HG03354 (cell line): ENCODE data around the gene PAOX.
"Not testable (repeated sequence)": the region's sequence is repeated elsewhere in the genome, so short reads cannot be mapped to it uniquely, and the experiment has no call there.

Source experiments
- ATAC-seq: cut with Tn5 transposase; IDR thresholded peaks from one replicate; pipeline ENCODE4 v1.9.1; 2021; ENCODE audit warnings: mild to moderate bottlenecking; ENCODE audit not compliant: unreplicated experiment, poor library complexity, severe bottlenecking

Gene PAOX

DNA sequence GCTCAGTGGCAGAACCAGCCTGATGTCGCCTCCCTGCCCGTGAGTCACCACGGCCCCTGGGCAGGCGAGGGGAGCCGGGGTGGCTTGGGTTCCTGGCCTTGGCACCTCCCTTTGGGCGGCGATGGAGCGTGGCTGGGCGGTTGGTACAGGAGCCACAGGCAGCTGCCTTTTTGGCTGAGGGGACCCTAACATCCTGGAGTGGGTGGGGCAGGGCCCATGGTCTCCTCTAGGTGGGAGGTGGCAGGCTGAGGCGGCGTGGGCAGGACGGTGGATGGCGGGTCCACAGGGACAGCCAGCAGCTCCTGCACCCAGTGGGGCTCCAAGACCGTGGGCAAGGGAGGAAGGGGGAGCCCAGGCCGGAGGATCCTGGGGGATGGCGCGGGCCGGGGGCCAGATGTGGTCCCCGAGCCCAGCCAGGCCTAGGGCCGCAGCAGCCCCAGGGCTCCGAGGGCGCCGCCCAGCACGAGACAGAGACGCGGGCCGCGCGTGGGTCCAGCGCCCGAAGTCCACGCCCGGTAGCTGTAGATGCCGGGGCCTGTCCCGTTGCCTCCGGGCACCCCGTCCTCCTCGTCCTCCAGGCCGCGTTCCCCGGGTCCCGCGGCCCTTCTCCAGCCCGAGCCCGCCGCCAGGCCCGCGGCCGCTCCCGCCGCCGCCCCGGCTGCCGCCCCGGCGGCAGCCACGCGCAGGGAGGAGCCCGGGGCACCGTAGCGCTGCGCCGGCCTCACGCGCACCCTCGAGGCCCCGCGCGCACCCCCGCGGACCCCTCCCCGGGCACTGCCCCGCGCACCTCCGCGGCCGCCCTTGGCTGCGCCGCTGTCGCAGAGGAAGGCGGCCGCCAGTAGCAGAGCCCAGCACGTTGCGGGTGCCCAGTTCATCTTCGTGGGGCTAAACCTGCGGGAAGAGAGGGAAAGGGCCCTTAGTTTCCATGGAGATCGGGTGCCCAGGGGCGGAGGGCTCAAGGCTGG lies 44.0 kb downstream of the PAOX start:
- ATAC-seq, result no peak

DNA sequence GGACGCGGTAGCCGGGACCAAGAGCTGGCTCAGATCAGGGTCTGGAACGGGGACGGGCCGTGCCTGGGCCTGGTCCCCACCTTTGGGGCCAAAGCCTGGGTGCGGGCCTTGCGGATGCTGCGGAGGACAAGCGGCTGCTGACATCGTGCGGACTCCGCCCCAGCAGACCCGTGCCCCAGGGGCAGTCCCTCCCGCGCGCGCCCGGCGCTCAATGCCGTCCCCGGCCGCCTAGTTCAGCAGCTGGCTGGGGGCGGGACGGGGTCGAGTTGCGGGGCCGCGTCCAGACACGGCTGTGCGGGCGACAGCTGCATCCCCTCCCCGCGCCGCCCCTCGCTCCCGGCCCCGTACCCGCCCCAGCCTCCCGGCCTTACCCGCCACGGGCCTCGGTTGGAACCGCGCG lies 45.0 kb downstream of the PAOX start:
- not testable (repeated sequence) for ATAC-seq

DNA sequence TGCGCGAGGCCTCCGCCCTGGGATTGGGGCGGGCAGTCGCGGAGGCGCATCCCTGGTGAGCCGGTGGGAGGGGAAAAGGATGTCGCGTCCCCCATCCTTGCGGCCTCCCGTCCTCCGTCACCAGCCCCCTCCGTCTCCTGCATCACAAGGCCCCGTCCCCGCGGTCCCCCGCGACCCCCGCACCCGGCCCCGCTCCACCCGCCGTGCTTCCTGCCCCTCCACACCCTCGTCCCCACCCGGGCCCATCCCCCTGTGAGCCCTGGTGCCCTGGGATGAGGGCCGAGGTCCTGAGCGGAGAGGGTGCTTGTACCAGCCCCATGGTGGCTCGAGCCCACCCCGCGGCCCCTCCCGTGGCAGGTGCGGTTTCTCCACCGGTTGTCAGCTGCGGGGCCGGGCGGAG lies 45.5 kb downstream of the PAOX start, which contains the start of gene SPRN:
SPRN (minus strand) TSS at position 25 of the 400 bp plus-strand sequence. CDS start 944 bp downstream, outside the sequence.
- ATAC-seq, result not testable (repeated sequence)

DNA sequence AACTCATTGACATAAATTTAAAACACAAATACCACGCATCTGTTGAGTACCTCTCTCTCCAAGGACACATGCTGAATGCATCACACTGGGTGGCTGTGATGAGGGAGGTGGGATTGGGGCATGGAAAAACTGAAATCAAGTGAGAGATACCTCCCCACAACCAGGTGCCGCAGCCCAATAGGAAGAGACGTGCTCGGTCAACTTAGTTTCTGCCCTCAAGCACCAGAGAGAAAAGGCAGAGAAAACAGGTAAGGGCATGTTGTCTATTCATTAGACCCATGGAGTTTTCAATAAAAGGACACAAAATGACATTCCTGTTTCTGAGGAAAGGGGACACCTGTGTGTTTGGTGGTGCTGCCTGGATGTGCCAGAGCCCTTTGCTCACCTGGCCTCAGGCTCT lies 50.5 kb downstream of the PAOX start:
- ATAC-seq, result not testable (repeated sequence)

DNA sequence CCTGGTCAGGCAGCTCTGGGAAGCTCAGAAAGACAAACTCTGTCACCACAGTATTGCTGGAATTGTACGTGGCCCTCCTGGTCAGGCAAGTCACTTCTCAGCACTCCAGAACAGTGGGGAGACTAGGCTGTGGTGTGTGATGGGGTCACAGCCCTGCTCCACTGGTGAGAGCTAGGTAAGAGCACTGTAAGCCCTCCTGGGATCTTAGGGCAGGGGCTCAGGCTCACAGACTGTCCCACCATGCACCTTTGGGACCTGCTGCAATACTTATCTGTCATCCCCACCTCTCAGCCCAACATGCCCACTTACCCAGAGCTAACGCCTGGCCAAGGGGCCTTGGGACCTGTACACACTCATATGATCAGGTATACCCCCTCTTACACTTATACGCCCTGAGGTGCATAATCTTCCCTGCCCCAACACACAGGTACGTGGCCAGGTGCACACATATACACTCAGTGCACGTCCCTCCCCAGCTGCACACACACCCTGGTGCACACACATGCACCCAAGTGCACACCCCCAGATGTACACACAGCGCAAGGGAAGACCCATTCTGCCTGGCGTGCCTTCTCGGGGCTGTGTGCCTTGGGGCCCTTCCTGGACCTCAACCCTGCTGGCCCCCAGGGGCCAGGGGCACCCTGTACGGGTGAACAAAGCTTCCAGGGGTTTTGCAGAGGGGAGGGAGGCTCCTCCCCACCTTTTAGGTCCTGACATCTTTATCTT lies 53.0 kb downstream of the PAOX start:
- ATAC-seq, result not testable (repeated sequence)

DNA sequence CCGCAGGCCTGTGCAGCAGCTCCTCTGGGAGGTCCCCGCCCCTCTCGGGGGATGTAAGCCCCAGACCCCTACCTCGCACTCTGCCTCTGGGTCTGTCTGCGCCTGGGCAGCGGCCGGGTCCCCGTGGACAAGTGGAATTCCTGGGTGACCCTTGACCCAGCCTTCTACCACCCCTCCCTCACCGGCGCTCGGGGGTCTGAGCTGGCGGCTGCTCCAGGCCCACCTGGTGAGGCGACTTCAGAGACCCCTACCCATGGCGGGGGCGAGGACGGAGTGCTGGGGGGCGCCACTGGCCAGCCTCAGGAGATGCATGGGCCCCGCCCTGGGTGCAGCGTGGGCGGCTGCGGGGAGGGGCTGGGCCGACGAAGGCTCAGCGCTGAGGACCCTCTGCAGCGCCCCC lies 53.7 kb downstream of the PAOX start:
- not testable (repeated sequence) for ATAC-seq

DNA sequence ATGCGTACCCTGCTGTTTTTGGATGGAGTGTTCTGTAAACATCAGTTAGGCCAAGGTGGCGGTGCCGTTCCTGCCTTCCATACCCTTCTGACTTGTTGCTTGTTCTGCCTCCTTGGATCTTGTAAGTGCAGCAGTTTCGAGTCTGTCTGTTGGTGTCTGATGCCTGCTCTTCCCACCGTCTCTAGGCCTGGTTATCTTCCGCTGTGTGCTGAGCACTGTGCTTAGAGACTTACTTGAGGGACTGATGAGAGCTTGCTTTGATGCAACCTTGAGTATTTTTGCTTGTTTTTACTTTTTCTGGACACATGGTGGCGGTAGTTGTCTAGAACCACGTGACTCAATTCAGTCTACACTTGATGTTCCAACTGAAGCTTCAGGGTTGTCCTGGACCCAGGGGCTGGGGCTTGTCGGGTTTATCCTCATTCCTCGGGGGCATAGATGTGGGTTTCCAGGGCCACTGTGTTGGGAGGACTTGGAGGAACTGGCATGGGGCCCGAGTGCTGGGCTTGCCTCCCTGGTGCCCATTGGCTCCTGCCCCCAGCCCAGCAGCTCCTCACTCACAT lies 59.7 kb downstream of the PAOX start:
- ATAC-seq, result no peak

DNA sequence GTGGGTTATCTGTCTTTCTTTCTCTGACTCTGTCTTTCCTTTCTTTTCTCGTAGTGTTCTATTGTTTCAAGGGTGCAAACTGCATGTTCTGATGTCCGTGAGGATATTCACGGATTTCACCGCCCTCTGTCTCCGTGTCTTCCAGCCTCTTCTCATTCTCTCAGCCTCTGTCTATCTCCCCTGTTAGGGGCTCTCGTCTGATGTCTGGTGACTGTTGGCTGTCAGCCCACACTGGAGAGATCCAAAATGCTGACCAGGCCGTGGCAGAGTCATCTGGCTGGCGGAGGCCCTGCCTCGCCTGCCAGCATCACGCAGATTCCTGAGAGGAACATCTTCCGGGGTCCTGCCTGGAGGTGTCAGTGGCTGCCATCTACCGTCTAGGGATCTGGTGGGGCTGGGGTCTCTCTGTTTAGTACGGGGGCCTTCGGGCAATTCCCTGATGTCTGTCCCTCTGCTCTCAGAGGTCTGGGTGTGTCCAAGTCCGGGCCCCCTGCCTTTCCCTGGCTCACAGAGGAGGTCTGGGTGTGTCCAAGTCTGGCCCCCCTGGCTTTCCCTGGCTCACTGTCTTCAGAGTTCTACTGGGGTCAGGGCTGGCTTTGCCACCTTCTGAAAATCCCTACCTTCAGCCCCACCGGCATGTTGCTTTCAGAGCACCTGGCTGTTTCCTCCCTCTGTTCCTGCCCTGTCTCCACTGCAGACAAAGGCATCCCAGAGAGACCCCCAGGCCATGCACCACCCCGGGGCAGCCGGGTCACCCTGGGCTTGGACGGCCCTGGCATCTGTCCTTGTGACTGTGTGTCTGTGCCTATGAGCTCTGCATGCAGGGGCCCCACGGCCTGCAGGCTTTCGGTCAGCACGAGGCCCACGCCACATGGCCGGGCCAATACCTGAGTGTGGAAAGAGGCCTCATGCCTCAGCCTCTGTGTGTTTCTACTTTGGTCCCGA lies 60.7 kb downstream of the PAOX start:
- no peak for ATAC-seq

DNA sequence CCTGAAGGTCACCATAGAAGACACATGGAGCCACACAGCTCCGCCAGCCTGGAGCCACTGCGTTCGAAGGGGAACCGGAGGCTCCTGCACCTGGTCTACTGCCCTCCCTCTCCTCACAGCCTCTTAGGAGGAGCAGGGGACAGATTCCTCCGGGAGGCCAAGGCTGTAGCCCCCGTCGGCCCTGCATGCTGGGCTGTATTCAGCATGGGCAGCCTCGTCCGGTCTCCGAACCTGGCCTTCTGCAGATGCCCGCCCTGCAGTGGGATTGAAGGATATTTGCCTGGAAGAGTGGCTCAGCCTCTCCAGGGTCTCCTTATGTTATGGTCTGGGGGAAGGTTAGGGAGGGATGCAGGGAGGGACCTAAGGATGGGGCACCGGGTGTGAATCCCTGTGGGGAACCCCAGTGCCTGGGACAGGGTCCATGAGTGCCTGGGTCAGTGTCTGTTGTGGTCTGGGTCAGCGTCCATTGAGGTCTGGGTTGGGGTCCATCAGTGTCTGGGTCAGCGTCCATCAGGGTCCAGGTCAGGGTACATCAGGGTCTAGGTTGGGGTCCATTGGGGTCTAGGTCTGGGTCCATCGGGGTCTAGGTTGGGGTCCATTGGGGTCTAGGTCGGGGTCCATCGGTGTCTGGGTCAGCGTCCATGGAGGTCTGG lies 61.7 kb downstream of the PAOX start:
- no peak for ATAC-seq
